HCT116 (cell line): Measurements from ENCODE around the gene SLC41A2.

ENCODE experiments used
- CEBPB ChIP-seq: IDR thresholded peaks from 2 replicates; pipeline ENCODE4 v1.6.1; 2012; ENCODE audit warnings: low read depth
- CTCF ChIP-seq, 3 experiments: fragments of 200-600 bp in 1 of 3; sonication (generic) in 1 of 3; IDR thresholded peaks in 2 of 3; conservative IDR thresholded peaks in 1 of 3; 2 replicates each; pipeline ENCODE4 v1.5.1; 2012 to 2017; ENCODE audit warnings: low read depth in 2 of 3, low read length in 2 of 3, antibody characterized with exemption in 1 of 3, borderline replicate concordance in 1 of 3, control low read depth in 1 of 3, mild to moderate bottlenecking in 1 of 3, mixed read lengths in 1 of 3, mixed run types in 1 of 3, moderate library complexity in 1 of 3; ENCODE audit not compliant: insufficient read depth in 1 of 3
- EGR1 ChIP-seq: IDR thresholded peaks from 2 replicates; pipeline ENCODE4 v1.6.1; 2012; ENCODE audit warnings: low read depth
- EZH2 ChIP-seq: fragments of 200-600 bp; sonication (generic); IDR thresholded peaks from 2 replicates; pipeline ENCODE4 v1.6.1; 2017; ENCODE audit warnings: antibody characterized with exemption, mixed run types
- JUND ChIP-seq: IDR thresholded peaks from 2 replicates; pipeline ENCODE4 v1.6.1; 2012
- MAX ChIP-seq: IDR thresholded peaks from 2 replicates; pipeline ENCODE4 v1.6.1; 2012
- POLR2A ChIP-seq: IDR thresholded peaks from 2 replicates; pipeline ENCODE4 v1.7.0; 2011; ENCODE audit warnings: borderline replicate concordance; ENCODE audit not compliant: insufficient read depth, insufficient read length; ENCODE audit errors: extremely low read depth
- POLR2AphosphoS5 ChIP-seq: IDR thresholded peaks from 2 replicates; pipeline ENCODE4 v1.6.1; 2011; ENCODE audit warnings: mild to moderate bottlenecking, low read depth, low read length, moderate library complexity
- REST ChIP-seq: IDR thresholded peaks from 2 replicates; pipeline ENCODE4 v1.6.1; 2012; ENCODE audit warnings: low read depth
- SRF ChIP-seq: IDR thresholded peaks from 2 replicates; pipeline ENCODE4 v1.6.1; 2012; ENCODE audit warnings: low read depth
- TCF7L2 ChIP-seq: IDR thresholded peaks from 2 replicates; pipeline ENCODE4 v1.7.0; 2011; ENCODE audit warnings: borderline replicate concordance, inconsistent platforms; ENCODE audit not compliant: insufficient read depth, insufficient read length; ENCODE audit errors: extremely low read depth
- ZFX ChIP-seq: fragments of 450-650 bp; IDR thresholded peaks from 2 replicates; pipeline ENCODE4 v1.6.1; 2017
- ZNF274 ChIP-seq: fragments of 200-500 bp; sonication (Bioruptor generic); IDR thresholded peaks from 2 replicates; pipeline ENCODE4 v1.6.1; 2014; ENCODE audit warnings: mild to moderate bottlenecking, low read depth, low read length, inconsistent platforms

- TF ChIP-seq CTCF (IDR thresholded peaks at IDR 0.05 in 2 of 3, conservative IDR thresholded peaks at IDR 0.05 in 1 of 3; ENCODE audit: borderline replicate concordance in 1 of 3, insufficient read depth in 1 of 3, low read depth in 2 of 3, low read length in 2 of 3) (no peak), TCF7L2 (no peak), POLR2A (no peak), EZH2 (no peak), EGR1 (no peak), MAX (no peak), SRF (no peak), JUND (no peak), ZFX (no peak), POLR2AphosphoS5 (no peak), CEBPB (no peak), ZNF274 (no peak), REST (no peak)
Measured at GRCh38 chr12:104928036-104928745, 29.9 kb downstream of the SLC41A2 start.
